A549 (cell line): ENCODE measurements around the gene ANO2. TPM values are rescaled to one million over a fixed set of nuclear protein-coding genes. Genes with fewer than 3 reads are reported as not detected.

Experiments used
- ATAC-seq, 2 experiments: fragments of 200-7000 bp in 1 of 2; fragments of >200 bp in 1 of 2; cut with Nextera tagmentation in 1 of 2; cut with Tn5 transposase in 1 of 2; 3 replicates each; pipeline versions ENCODE4 v1.8.0 to v1.9.1; 2018 to 2020; ENCODE audit warnings: mild to moderate bottlenecking in 1 of 2, moderate library complexity in 1 of 2
- CTCF ChIA-PET: fragments of 300-600 bp; sonication (Branson Sonifier 250); formaldehyde crosslinking; extraction: SDS; loops from one replicate; lab custom pipeline; 2021; ENCODE audit warnings: antibody characterized with exemption, inconsistent platforms; lab: Yijun Ruan, JAX
- POLR2A ChIA-PET: fragments of 350-600 bp; formaldehyde crosslinking; extraction: SDS; loops from one replicate; lab custom pipeline; 2021; ENCODE audit warnings: antibody characterized with exemption, inconsistent platforms; lab: Yijun Ruan, JAX
- DNase-seq, 2 experiments: peaks; one replicate each; pipeline versions ENCODE4 v3.0.0 to v3.0.0-alpha.2; 2011 to 2016; ENCODE audit warnings: low read depth in 1 of 2, low spot score in 1 of 2
- FAIRE-seq: peaks from 2 replicates; lab custom pipeline; 2011; peaks lifted over from hg19 to GRCh38; lab: Jason Lieb, UNC
- H3K27ac ChIP-seq, 2 experiments: fragments of >200 bp; sonication (Bioruptor Twin); formaldehyde crosslinking; 3 replicates each; pipeline ENCODE4 v1.5.1; 2016 to 2017
- H3K4me1 ChIP-seq: fragments of >200 bp; sonication (Bioruptor Twin); formaldehyde crosslinking; 3 replicates; pipeline ENCODE4 v1.6.1; 2016
- H3K4me2 ChIP-seq: fragments of >200 bp; sonication (Bioruptor Twin); formaldehyde crosslinking; 3 replicates; pipeline ENCODE4 v1.6.1; 2016
- H3K4me3 ChIP-seq: fragments of >200 bp; sonication (Bioruptor Twin); formaldehyde crosslinking; 3 replicates; pipeline ENCODE4 v1.5.1; 2016
- H3K9me3 ChIP-seq: fragments of >200 bp; sonication (Bioruptor Twin); formaldehyde crosslinking; 3 replicates; pipeline ENCODE4 v1.6.1; 2016
- CBX2 ChIP-seq: fragments of 200-600 bp; sonication (generic); IDR thresholded peaks from 2 replicates; pipeline ENCODE4 v1.6.1; 2016; ENCODE audit warnings: low read depth, mild to moderate bottlenecking, borderline replicate concordance
- CBX8 ChIP-seq: fragments of 200-600 bp; sonication (generic); IDR thresholded peaks from 2 replicates; pipeline ENCODE4 v1.6.1; 2016
- CEBPB ChIP-seq, 2 experiments: fragments of >200 bp in 1 of 2; sonication (Bioruptor Twin) in 1 of 2; formaldehyde crosslinking in 1 of 2; IDR thresholded peaks; 2 replicates each; pipeline ENCODE4 v1.6.1; 2012 to 2016
- CHD4 ChIP-seq: fragments of 200-600 bp; sonication (generic); IDR thresholded peaks from 2 replicates; pipeline ENCODE4 v1.6.1; 2016; ENCODE audit warnings: antibody characterized with exemption, mild to moderate bottlenecking, borderline replicate concordance
- E2F6 ChIP-seq: IDR thresholded peaks from 2 replicates; pipeline ENCODE4 v1.6.1; 2012; ENCODE audit warnings: low read depth, borderline replicate concordance
- EP300 ChIP-seq, 2 experiments: fragments of >200 bp; sonication (Bioruptor Twin); formaldehyde crosslinking; IDR thresholded peaks; 2 replicates in 1 of 2; 3 replicates in 1 of 2; pipeline ENCODE4 v1.6.1; 2016 to 2017
- HDAC2 ChIP-seq: fragments of 200-600 bp; sonication (generic); IDR thresholded peaks from 2 replicates; pipeline ENCODE4 v1.6.1; 2016
- HOXB5 ChIP-seq: fragments of 250-450 bp; sonication (Bioruptor Pico); IDR thresholded peaks from 2 replicates; pipeline ENCODE4 v1.5.0; 2020; ENCODE audit warnings: mild to moderate bottlenecking, moderate library complexity
- JUNB ChIP-seq: fragments of >200 bp; sonication (Bioruptor Twin); formaldehyde crosslinking; IDR thresholded peaks from 2 replicates; pipeline ENCODE4 v1.6.1; 2016
- KDM1A ChIP-seq: fragments of 200-600 bp; sonication (generic); IDR thresholded peaks from 2 replicates; pipeline ENCODE4 v1.6.1; 2016; ENCODE audit warnings: low read depth, mild to moderate bottlenecking
- MAZ ChIP-seq: fragments of 150-350 bp; IDR thresholded peaks from 2 replicates; pipeline ENCODE4 v1.6.1; 2014; ENCODE audit warnings: antibody characterized with exemption, low read depth, low read length, borderline replicate concordance
- NPAS2 ChIP-seq: fragments of 250-450 bp; sonication (Bioruptor Pico); IDR thresholded peaks from 2 replicates; pipeline ENCODE4 v1.8.0; 2022; ENCODE audit warnings: mild to moderate bottlenecking, moderate library complexity, borderline replicate concordance
- NR3C1 ChIP-seq: fragments of >200 bp; sonication (Bioruptor Twin); formaldehyde crosslinking; IDR thresholded peaks from 3 replicates; pipeline ENCODE4 v1.6.1; 2017
- PHF8 ChIP-seq: fragments of 200-600 bp; sonication (generic); IDR thresholded peaks from 2 replicates; pipeline ENCODE4 v1.6.1; 2016; ENCODE audit warnings: low read depth, mild to moderate bottlenecking, antibody characterized with exemption, moderate library complexity, borderline replicate concordance
- POLR2A ChIP-seq: IDR thresholded peaks from 2 replicates; pipeline ENCODE4 v1.6.1; 2012; ENCODE audit warnings: mild to moderate bottlenecking, low read length
- POLR2AphosphoS2 ChIP-seq: conservative IDR thresholded peaks from 2 replicates; pipeline ENCODE4 v1.6.1; 2012; ENCODE audit warnings: low read length, improper control_type of control experiment, inconsistent platforms
- RFX5 ChIP-seq: fragments of 450-650 bp; IDR thresholded peaks from 2 replicates; pipeline ENCODE4 v1.7.1; 2014; ENCODE audit warnings: antibody characterized with exemption, mild to moderate bottlenecking, moderate library complexity
- RNF2 ChIP-seq: fragments of 200-600 bp; sonication (generic); IDR thresholded peaks from 2 replicates; pipeline ENCODE4 v1.6.1; 2016; ENCODE audit warnings: low read depth, mild to moderate bottlenecking, antibody characterized with exemption, moderate library complexity, borderline replicate concordance
- SREBF2 ChIP-seq: fragments of 450-650 bp; IDR thresholded peaks from 2 replicates; pipeline ENCODE4 v1.6.1; 2014; ENCODE audit warnings: mild to moderate bottlenecking, moderate library complexity
- ZC3H11A ChIP-seq: fragments of 450-650 bp; IDR thresholded peaks from 2 replicates; pipeline ENCODE4 v1.6.1; 2014; ENCODE audit warnings: antibody characterized with exemption, mild to moderate bottlenecking
- ZFP36 ChIP-seq: fragments of 450-650 bp; IDR thresholded peaks from 2 replicates; pipeline ENCODE4 v1.6.1; 2014; ENCODE audit warnings: borderline replicate concordance; ENCODE audit not compliant: partially characterized antibody
- ZNF302 ChIP-seq: fragments of 250-450 bp; sonication (Bioruptor Pico); IDR thresholded peaks from 2 replicates; pipeline ENCODE4 v1.9.0; 2021; ENCODE audit warnings: inconsistent platforms, mild to moderate bottlenecking, moderate library complexity
- WGBS: methylation state at CpG from one replicate; pipeline ENCODE4 v1.1.6; 2017; ENCODE audit errors: missing lambda C conversion rate; 5-methylcytosine and 5-hydroxymethylcytosine counted together
- polyA plus RNA-seq, 4 experiments: library from polyadenylated mRNA; depleted of rRNA in 3 of 4; stranded (reverse); fragments of >200 nt; fragmentation: RNase III in 1 of 4; extraction: RNeasy Plus Mini Kit Qiagen cat#74134 plus additional on column Dnase treatment in 1 of 4; gene quantifications; 2 replicates in 3 of 4; 3 replicates in 1 of 4; pipeline ENCODE4 v1.2.3, GENCODE V29; 2011 to 2017
- TF ChIP-seq, protein P1 (sequence below): IDR thresholded peaks from 2 replicates; pipeline ENCODE4 v1.6.1; 2012
- TF ChIP-seq, protein P2 (sequence below): fragments of 200-600 bp; sonication (generic); IDR thresholded peaks from 2 replicates; pipeline ENCODE4 v1.6.1; 2016; ENCODE audit warnings: antibody characterized with exemption, mild to moderate bottlenecking, moderate library complexity

Gene ANO2
- polyA plus RNA-seq, 2 of the 4 experiments (the other 2 are of a cell fraction) = not detected

GRCh38 chr12:5611162-5611561 lies 333.9 kb downstream of the ANO2 start:
- no peak for FAIRE-seq
- no peak for TF ChIP-seq CBX2
- no peak for TF ChIP-seq CEBPB (IDR thresholded peaks at IDR 0.05)
- TF ChIP-seq CHD4 = no peak
- no peak for TF ChIP-seq NPAS2 (CRISPR knock-in tag)
- TF ChIP-seq, protein P1, sequence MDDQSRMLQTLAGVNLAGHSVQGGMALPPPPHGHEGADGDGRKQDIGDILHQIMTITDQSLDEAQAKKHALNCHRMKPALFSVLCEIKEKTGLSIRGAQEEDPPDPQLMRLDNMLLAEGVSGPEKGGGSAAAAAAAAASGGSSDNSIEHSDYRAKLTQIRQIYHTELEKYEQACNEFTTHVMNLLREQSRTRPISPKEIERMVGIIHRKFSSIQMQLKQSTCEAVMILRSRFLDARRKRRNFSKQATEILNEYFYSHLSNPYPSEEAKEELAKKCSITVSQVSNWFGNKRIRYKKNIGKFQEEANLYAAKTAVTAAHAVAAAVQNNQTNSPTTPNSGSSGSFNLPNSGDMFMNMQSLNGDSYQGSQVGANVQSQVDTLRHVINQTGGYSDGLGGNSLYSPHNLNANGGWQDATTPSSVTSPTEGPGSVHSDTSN = no peak
- no peak for TF ChIP-seq E2F6
- no peak for TF ChIP-seq EP300 (IDR thresholded peaks at IDR 0.05)
- TF ChIP-seq ZFP36 = no peak
- no peak for TF ChIP-seq POLR2AphosphoS2
- TF ChIP-seq MAZ = no peak
- no peak for TF ChIP-seq JUNB
- TF ChIP-seq, protein P2, sequence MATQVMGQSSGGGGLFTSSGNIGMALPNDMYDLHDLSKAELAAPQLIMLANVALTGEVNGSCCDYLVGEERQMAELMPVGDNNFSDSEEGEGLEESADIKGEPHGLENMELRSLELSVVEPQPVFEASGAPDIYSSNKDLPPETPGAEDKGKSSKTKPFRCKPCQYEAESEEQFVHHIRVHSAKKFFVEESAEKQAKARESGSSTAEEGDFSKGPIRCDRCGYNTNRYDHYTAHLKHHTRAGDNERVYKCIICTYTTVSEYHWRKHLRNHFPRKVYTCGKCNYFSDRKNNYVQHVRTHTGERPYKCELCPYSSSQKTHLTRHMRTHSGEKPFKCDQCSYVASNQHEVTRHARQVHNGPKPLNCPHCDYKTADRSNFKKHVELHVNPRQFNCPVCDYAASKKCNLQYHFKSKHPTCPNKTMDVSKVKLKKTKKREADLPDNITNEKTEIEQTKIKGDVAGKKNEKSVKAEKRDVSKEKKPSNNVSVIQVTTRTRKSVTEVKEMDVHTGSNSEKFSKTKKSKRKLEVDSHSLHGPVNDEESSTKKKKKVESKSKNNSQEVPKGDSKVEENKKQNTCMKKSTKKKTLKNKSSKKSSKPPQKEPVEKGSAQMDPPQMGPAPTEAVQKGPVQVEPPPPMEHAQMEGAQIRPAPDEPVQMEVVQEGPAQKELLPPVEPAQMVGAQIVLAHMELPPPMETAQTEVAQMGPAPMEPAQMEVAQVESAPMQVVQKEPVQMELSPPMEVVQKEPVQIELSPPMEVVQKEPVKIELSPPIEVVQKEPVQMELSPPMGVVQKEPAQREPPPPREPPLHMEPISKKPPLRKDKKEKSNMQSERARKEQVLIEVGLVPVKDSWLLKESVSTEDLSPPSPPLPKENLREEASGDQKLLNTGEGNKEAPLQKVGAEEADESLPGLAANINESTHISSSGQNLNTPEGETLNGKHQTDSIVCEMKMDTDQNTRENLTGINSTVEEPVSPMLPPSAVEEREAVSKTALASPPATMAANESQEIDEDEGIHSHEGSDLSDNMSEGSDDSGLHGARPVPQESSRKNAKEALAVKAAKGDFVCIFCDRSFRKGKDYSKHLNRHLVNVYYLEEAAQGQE = no peak
- TF ChIP-seq, all 56 proteins: peak for 0
- POLR2A ChIA-PET = no interaction called here
- CTCF ChIA-PET = no interaction called here
- Histone ChIP-seq H3K27ac (no peak overlapping the region), H3K4me3 (no peak overlapping the region), H3K4me2 (no peak overlapping the region), H3K4me1 (no peaks in the 10 kb centered on the region), H3K9me3 (no peaks in the 10 kb centered on the region)
- 21% methylated on average over 5 of the region's 5 CpGs for WGBS
- DNase-seq (no peak), ATAC-seq (no peak)

DNA sequence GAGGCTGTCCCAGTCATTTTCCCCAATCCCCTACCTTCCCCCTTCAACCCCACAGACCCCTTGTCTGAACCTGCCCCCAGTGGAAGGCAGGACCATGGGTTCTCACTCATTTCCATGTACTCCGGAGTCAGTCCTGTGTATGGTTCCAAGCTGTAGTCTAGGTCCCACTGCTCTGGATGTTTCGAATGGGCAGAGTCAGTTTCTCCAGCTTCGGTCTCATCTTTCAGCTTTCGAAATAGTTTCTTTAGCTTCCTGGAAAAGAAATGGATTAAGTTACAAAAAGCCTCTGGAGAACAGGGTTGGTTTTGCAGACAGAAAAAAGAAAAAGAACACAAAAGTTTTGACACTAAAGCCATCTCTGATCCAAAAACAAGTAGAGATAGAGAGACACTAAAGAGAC lies 345.7 kb downstream of the ANO2 start:
- no peak for DNase-seq
- WGBS = 10% methylated on average over 4 of the region's 4 CpGs
- no peaks in the 10 kb centered on the region for H3K9me3 ChIP-seq
- no peak for ATAC-seq
- H3K4me3 ChIP-seq = no peak overlapping the region
- POLR2A ChIA-PET = no interaction called here
- no peak for FAIRE-seq
- H3K4me1 ChIP-seq = no peaks in the 10 kb centered on the region
- CTCF ChIA-PET = no interaction called here
- TF ChIP-seq KDM1A = no peak
- no peak for TF ChIP-seq HDAC2
- TF ChIP-seq POLR2A = no peak
- no peak for TF ChIP-seq ZC3H11A
- TF ChIP-seq PHF8 = no peak
- no peak for TF ChIP-seq ZFP36
- no peak for TF ChIP-seq SREBF2
- TF ChIP-seq NR3C1 = no peak
- no peak for TF ChIP-seq HOXB5 (CRISPR knock-in tag)
- no peak for TF ChIP-seq RFX5
- TF ChIP-seq, protein P1 = no peak
- no peak for TF ChIP-seq ZNF302 (CRISPR knock-in tag)
- TF ChIP-seq CBX8 = no peak
- no peak for TF ChIP-seq RNF2
- TF ChIP-seq, all 56 proteins: peak for 0
- H3K4me2 ChIP-seq = no peak overlapping the region
- no peak overlapping the region for H3K27ac ChIP-seq
